ENCODE results near the gene TRIM65.

DNA sequence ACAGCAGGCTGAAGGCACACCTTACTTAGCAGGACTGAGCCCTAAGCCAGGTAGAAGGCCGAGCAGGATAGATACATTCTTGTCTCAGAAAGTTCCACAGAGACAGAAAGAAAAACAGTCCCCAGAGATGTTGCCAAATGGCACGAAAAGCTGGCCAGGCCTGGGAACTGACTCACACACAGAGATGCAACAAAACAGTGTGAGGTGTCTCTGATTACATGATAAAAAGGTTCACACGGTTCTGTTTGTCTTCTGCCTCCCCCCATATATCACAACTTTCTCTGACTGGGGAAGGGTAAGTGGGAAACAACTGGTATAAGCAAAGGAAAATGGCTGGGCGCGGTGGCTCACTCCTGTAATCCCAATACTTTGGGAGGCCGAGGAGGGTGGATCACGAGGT is 43.3 kb downstream of the TRIM65 start:
- TF ChIP-seq CTCF (conservative IDR thresholded peaks at IDR 0.05): no peak
- no peak for TF ChIP-seq ZFX (IDR thresholded peaks at IDR 0.05)

Data from C4-2B (cell line).